ENCODE results near the gene PPP1R14C.

Gene PPP1R14C

GRCh38 chr6:150245148-150245935 is 102.5 kb downstream of the PPP1R14C start:
- no peak overlapping the region for H3K4me3 ChIP-seq (ENCODE audit: low read depth, low read length)
- H3K27me3 ChIP-seq (ENCODE audit: insufficient read depth, low read depth, severe bottlenecking) = no peaks in the 10 kb centered on the region
- no peaks in the 10 kb centered on the region for H3K36me3 ChIP-seq
- no peak for DNase-seq
- no peak overlapping the region for H3K27ac ChIP-seq
- H3K9me3 ChIP-seq (ENCODE audit: severe bottlenecking) = no peaks in the 10 kb centered on the region
- TF ChIP-seq CTCF (IDR thresholded peaks at IDR 0.05; ENCODE audit: low read depth, low read length) = no peak

- Histone ChIP-seq H3K36me3 (no peaks in the 10 kb centered on the region), H3K9me3 (ENCODE audit: severe bottlenecking) (no peaks in the 10 kb centered on the region), H3K4me3 (ENCODE audit: low read depth, low read length) (no peak overlapping the region), H3K27me3 (ENCODE audit: insufficient read depth, low read depth, severe bottlenecking) (no peaks in the 10 kb centered on the region), H3K27ac (no peak overlapping the region)
- DNase-seq = no peak
- TF ChIP-seq CTCF (IDR thresholded peaks at IDR 0.05; ENCODE audit: low read depth, low read length) = no peak
Observed at GRCh38 chr6:150247803-150248202, 105.0 kb downstream of the PPP1R14C start.

- Histone ChIP-seq H3K4me3 (ENCODE audit: low read depth, low read length) (no peak overlapping the region), H3K9me3 (ENCODE audit: severe bottlenecking) (no peaks in the 10 kb centered on the region), H3K27ac (no peak overlapping the region)
Observed at GRCh38 chr6:150248300-150248699, 105.5 kb downstream of the PPP1R14C start.

GRCh38 chr6:150249261-150249660 is 106.4 kb downstream of the PPP1R14C start:
- H3K36me3 ChIP-seq = no peaks in the 10 kb centered on the region
- DNase-seq = no peak
- H3K9me3 ChIP-seq (ENCODE audit: severe bottlenecking) = no peaks in the 10 kb centered on the region
- no peaks in the 10 kb centered on the region for H3K27me3 ChIP-seq (ENCODE audit: insufficient read depth, low read depth, severe bottlenecking)
- H3K27ac ChIP-seq = no peak overlapping the region
- TF ChIP-seq CTCF (IDR thresholded peaks at IDR 0.05; ENCODE audit: low read depth, low read length) = no peak
- H3K4me3 ChIP-seq (ENCODE audit: low read depth, low read length) = no peak overlapping the region

More at GRCh38 chr6:150248300-150248699, 105.5 kb downstream of the PPP1R14C start:
- Histone ChIP-seq H3K27me3 (ENCODE audit: insufficient read depth, low read depth, severe bottlenecking) (no peaks in the 10 kb centered on the region), H3K36me3 (no peaks in the 10 kb centered on the region)
- no peak for DNase-seq
- TF ChIP-seq CTCF (IDR thresholded peaks at IDR 0.05; ENCODE audit: low read depth, low read length) = no peak

GRCh38 chr6:150250826-150251225 is 108.0 kb downstream of the PPP1R14C start:
- TF ChIP-seq CTCF (IDR thresholded peaks at IDR 0.05; ENCODE audit: low read depth, low read length) = no peak
- no peaks in the 10 kb centered on the region for H3K9me3 ChIP-seq (ENCODE audit: severe bottlenecking)
- no peaks in the 10 kb centered on the region for H3K36me3 ChIP-seq
- H3K4me3 ChIP-seq (ENCODE audit: low read depth, low read length) = no peak overlapping the region
- no peaks in the 10 kb centered on the region for H3K27me3 ChIP-seq (ENCODE audit: insufficient read depth, low read depth, severe bottlenecking)
- H3K27ac ChIP-seq = no peak overlapping the region
- DNase-seq = no peak
